HCT116 (cell line): ENCODE data around the gene SNX8. TPM values are rescaled to one million over a fixed set of nuclear protein-coding genes. Genes with fewer than 3 reads are reported as not detected.

Experiments used
- ATAC-seq: fragments of 200-7000 bp; cut with Tn5 transposase; 2 replicates; pipeline ENCODE4 v1.9.1; 2020; ENCODE audit warnings: mild to moderate bottlenecking, moderate library complexity
- BruUV-seq: library from RNA; stranded (reverse); fragments of 400-500 nt; replicated peaks from 2 replicates; lab custom pipeline; 2021; lab: Mats Ljungman, UMichigan
- CTCF ChIA-PET: fragments of 300-600 bp; sonication (Branson Sonifier 250); formaldehyde crosslinking; loops from one replicate; lab custom pipeline; 2021; ENCODE audit warnings: antibody characterized with exemption; lab: Charles Lee
- POLR2A ChIA-PET: fragments of 300-600, 350-600 bp; sonication (Branson Sonifier 250); formaldehyde crosslinking; loops from one replicate; lab custom pipeline; 2021; ENCODE audit warnings: antibody characterized with exemption; lab: Charles Lee
- RAD21 ChIA-PET, 2 experiments: fragments of 300-600 bp; sonication (Branson Sonifier 250); formaldehyde crosslinking; loops; one replicate each; lab custom pipeline; 2023; ENCODE audit warnings: low total read pairs in 2 of 2; ENCODE audit not compliant: uncharacterized antibody in 2 of 2, unreplicated experiment in 2 of 2, low non-redundant PET in 1 of 2; lab: Charles Lee
- DNase-seq: peaks from one replicate; pipeline ENCODE4 v3.0.0-alpha.2; 2010; ENCODE audit warnings: low read depth, low spot score
- H2AFZ ChIP-seq: fragments of 200-600 bp; shearing (Covaris generic), sonication (generic); 2 replicates; pipeline ENCODE4 v1.6.1; 2017; ENCODE audit warnings: low read depth, mixed run types, mixed read lengths, antibody characterized with exemption, low read length; ENCODE audit not compliant: poor library complexity, severe bottlenecking
- H3K27ac ChIP-seq: 2 replicates; pipeline ENCODE4 v1.5.1; 2012; ENCODE audit warnings: low read depth, low read length
- H3K27me3 ChIP-seq: fragments of 200-600 bp; sonication (generic); 2 replicates; pipeline ENCODE4 v1.6.1; 2016; ENCODE audit warnings: mixed run types, low read length, mixed read lengths; ENCODE audit not compliant: insufficient read depth
- H3K36me3 ChIP-seq, 2 experiments: fragments of 200-500 bp in 1 of 2; fragments of 200-600 bp in 1 of 2; sonication (Bioruptor generic) in 1 of 2; sonication (generic) in 1 of 2; 2 replicates each; pipeline versions ENCODE4 v1.5.1 to v1.6.1; 2014 to 2016; ENCODE audit warnings: low read length in 2 of 2, inconsistent platforms in 1 of 2, mixed read lengths in 1 of 2, mixed run types in 1 of 2; ENCODE audit not compliant: insufficient read depth in 2 of 2, control insufficient read depth in 1 of 2
- H3K4me1 ChIP-seq, 2 experiments: fragments of 200-600 bp in 1 of 2; sonication (generic) in 1 of 2; 2 replicates each; pipeline versions ENCODE4 v1.5.1 to v1.6.1; 2012 to 2017; ENCODE audit warnings: low read length in 2 of 2, inconsistent platforms in 1 of 2, mild to moderate bottlenecking in 1 of 2, mixed read lengths in 1 of 2, mixed run types in 1 of 2, moderate library complexity in 1 of 2; ENCODE audit not compliant: insufficient read depth in 2 of 2, control insufficient read depth in 1 of 2
- H3K4me2 ChIP-seq: fragments of 200-600 bp; sonication (generic); 2 replicates; pipeline ENCODE4 v1.6.1; 2017; ENCODE audit warnings: mixed run types, low read length, mixed read lengths
- H3K4me3 ChIP-seq, 2 experiments: fragments of 200-600 bp in 1 of 2; sonication (generic) in 1 of 2; replicated peaks in 1 of 2; 2 replicates each; pipeline ENCODE4 v1.5.1; 2011 to 2016; ENCODE audit warnings: low read length in 2 of 2, control low read depth in 1 of 2, low read depth in 1 of 2, mild to moderate bottlenecking in 1 of 2, mixed read lengths in 1 of 2, mixed run types in 1 of 2
- H3K79me2 ChIP-seq: fragments of 200-600 bp; sonication (generic); 2 replicates; pipeline ENCODE4 v1.6.1; 2017; ENCODE audit warnings: mild to moderate bottlenecking, mixed run types, low read length, moderate library complexity, mixed read lengths; ENCODE audit not compliant: insufficient read depth
- H3K9ac ChIP-seq: fragments of 200-600 bp; sonication (generic); 2 replicates; pipeline ENCODE4 v1.6.1; 2016; ENCODE audit warnings: low read length, mixed read lengths
- H3K9me2 ChIP-seq: fragments of 200-600 bp; sonication (generic), shearing (Covaris generic); 2 replicates; pipeline ENCODE4 v1.6.1; 2017; ENCODE audit warnings: mixed run types, mild to moderate bottlenecking, moderate library complexity; ENCODE audit not compliant: insufficient read depth
- H3K9me3 ChIP-seq, 2 experiments: fragments of 200-500 bp in 1 of 2; fragments of 200-600 bp in 1 of 2; sonication (Bioruptor generic) in 1 of 2; sonication (generic) in 1 of 2; 2 replicates each; pipeline ENCODE4 v1.6.1; 2014 to 2017; ENCODE audit warnings: low read length in 2 of 2, mixed read lengths in 2 of 2, inconsistent platforms in 1 of 2, low read depth in 1 of 2, mild to moderate bottlenecking in 1 of 2, mixed run types in 1 of 2, moderate library complexity in 1 of 2; ENCODE audit not compliant: control insufficient read depth in 1 of 2, insufficient read depth in 1 of 2
- H4K20me1 ChIP-seq: fragments of 200-600 bp; sonication (generic), shearing (Covaris generic); 2 replicates; pipeline ENCODE4 v1.6.1; 2017; ENCODE audit warnings: mixed run types, mild to moderate bottlenecking, moderate library complexity; ENCODE audit not compliant: insufficient read depth
- CEBPB ChIP-seq: IDR thresholded peaks from 2 replicates; pipeline ENCODE4 v1.6.1; 2012; ENCODE audit warnings: low read depth
- EZH2 ChIP-seq: fragments of 200-600 bp; sonication (generic); IDR thresholded peaks from 2 replicates; pipeline ENCODE4 v1.6.1; 2017; ENCODE audit warnings: antibody characterized with exemption, mixed run types
- FOSL1 ChIP-seq: IDR thresholded peaks from 2 replicates; pipeline ENCODE4 v1.6.1; 2012; ENCODE audit warnings: low read depth
- JUND ChIP-seq: IDR thresholded peaks from 2 replicates; pipeline ENCODE4 v1.6.1; 2012
- MAX ChIP-seq: IDR thresholded peaks from 2 replicates; pipeline ENCODE4 v1.6.1; 2012
- POLR2AphosphoS5 ChIP-seq: IDR thresholded peaks from 2 replicates; pipeline ENCODE4 v1.6.1; 2011; ENCODE audit warnings: mild to moderate bottlenecking, low read depth, low read length, moderate library complexity
- REST ChIP-seq: IDR thresholded peaks from 2 replicates; pipeline ENCODE4 v1.6.1; 2012; ENCODE audit warnings: low read depth
- SIN3A ChIP-seq: IDR thresholded peaks from 2 replicates; pipeline ENCODE4 v1.6.1; 2012; ENCODE audit warnings: low read depth
- SP1 ChIP-seq: IDR thresholded peaks from 2 replicates; pipeline ENCODE4 v1.6.1; 2012; ENCODE audit warnings: low read depth
- SRF ChIP-seq: IDR thresholded peaks from 2 replicates; pipeline ENCODE4 v1.6.1; 2012; ENCODE audit warnings: low read depth
- TCF7L2 ChIP-seq: IDR thresholded peaks from 2 replicates; pipeline ENCODE4 v1.7.0; 2011; ENCODE audit warnings: borderline replicate concordance, inconsistent platforms; ENCODE audit not compliant: insufficient read depth, insufficient read length; ENCODE audit errors: extremely low read depth
- ZBTB33 ChIP-seq: IDR thresholded peaks from 2 replicates; pipeline ENCODE4 v1.6.1; 2011; ENCODE audit warnings: mild to moderate bottlenecking, low read length, moderate library complexity; ENCODE audit not compliant: insufficient replicate concordance; ENCODE audit errors: extremely low read depth
- ZFX ChIP-seq: fragments of 450-650 bp; IDR thresholded peaks from 2 replicates; pipeline ENCODE4 v1.6.1; 2017
- intact Hi-C: fragments of 100-400 bp; cut with micrococcal nuclease; formaldehyde crosslinking; loops from 2 replicates; pipeline ENCODE4 v1.10.0; 2022
- total RNA-seq: library from RNA; stranded (reverse); gene quantifications from one replicate; pipeline ENCODE4 v1.2.1, GENCODE V29; 2021; ENCODE audit not compliant: unreplicated experiment

The SNX8 gene
- total RNA-seq, 1 experiment from 2014 or later: 41.7 TPM

- ChIA-PET POLR2A (no interaction called here), RAD21 (no interaction called here), CTCF (no interaction called here)
- BruUV-seq: no TSS peak
- no peak overlapping the region for H3K4me3 ChIP-seq
- no peaks in the 10 kb centered on the region for H3K27me3 ChIP-seq
- H3K36me3 ChIP-seq: no peaks in the 10 kb centered on the region; a peak in 1 of 4 replicates
- no peaks in the 10 kb centered on the region for H3K79me2 ChIP-seq
- intact Hi-C loops: no loop called here
- DNase-seq (no peak), ATAC-seq (peak; percentile 48; the same call in 1 of the 2 replicates)
- no peak overlapping the region for H3K27ac ChIP-seq
- peaks cover 6 to 8% of the 10 kb centered on the region in 2 experiments; a peak in 3 of 4 replicates for H3K4me1 ChIP-seq
- H3K9me2 ChIP-seq: no peaks in the 10 kb centered on the region
- H4K20me1 ChIP-seq: no peaks in the 10 kb centered on the region
- no peak overlapping the region for H3K4me2 ChIP-seq
- no peak overlapping the region for H2AFZ ChIP-seq
- TF ChIP-seq SP1 (no peak), CEBPB (no peak), SRF (no peak)
- H3K9ac ChIP-seq: no peak overlapping the region
- H3K9me3 ChIP-seq: no peaks in the 10 kb centered on the region
Observed at GRCh38 chr7:2260820-2261219, 53.4 kb downstream of the SNX8 start.

- RAD21 ChIA-PET: no interaction called here
- BruUV-seq: no TSS peak
- Histone ChIP-seq H3K27me3 (no peaks in the 10 kb centered on the region), H3K36me3 (no peaks in the 10 kb centered on the region; a peak in 1 of 4 replicates), H3K9me2 (no peaks in the 10 kb centered on the region), H3K9me3 (no peaks in the 10 kb centered on the region), H3K4me1 (peaks cover 6 to 15% of the 10 kb centered on the region in 2 experiments; a peak in 3 of 4 replicates), H3K4me2 (no peak overlapping the region)
- CTCF ChIA-PET: no interaction called here
- intact Hi-C loops: no loop called here
- DNase-seq: no peak
- no peak for ATAC-seq
- POLR2A ChIA-PET: no interaction called here
- TF ChIP-seq REST (no peak), MAX (no peak), SRF (no peak), ZBTB33 (no peak), POLR2AphosphoS5 (no peak), SIN3A (no peak), EZH2 (no peak), FOSL1 (no peak), JUND (no peak), TCF7L2 (no peak), ZFX (no peak), CEBPB (no peak)
- TF ChIP-seq, all 23 proteins: peak for 0
- Histone ChIP-seq H3K9ac (no peak overlapping the region), H2AFZ (no peak overlapping the region), H3K27ac (no peak overlapping the region), H3K4me3 (no peak overlapping the region), H4K20me1 (no peaks in the 10 kb centered on the region), H3K79me2 (no peaks in the 10 kb centered on the region)
Observed at GRCh38 chr7:2259480-2259879, 54.8 kb downstream of the SNX8 start.
